Measurements from ENCODE around the gene COX5A.
"Not testable (repeated sequence)": the region's sequence is repeated elsewhere in the genome, so short reads cannot be mapped to it uniquely, and the experiment has no call there.

COX5A gene

DNA sequence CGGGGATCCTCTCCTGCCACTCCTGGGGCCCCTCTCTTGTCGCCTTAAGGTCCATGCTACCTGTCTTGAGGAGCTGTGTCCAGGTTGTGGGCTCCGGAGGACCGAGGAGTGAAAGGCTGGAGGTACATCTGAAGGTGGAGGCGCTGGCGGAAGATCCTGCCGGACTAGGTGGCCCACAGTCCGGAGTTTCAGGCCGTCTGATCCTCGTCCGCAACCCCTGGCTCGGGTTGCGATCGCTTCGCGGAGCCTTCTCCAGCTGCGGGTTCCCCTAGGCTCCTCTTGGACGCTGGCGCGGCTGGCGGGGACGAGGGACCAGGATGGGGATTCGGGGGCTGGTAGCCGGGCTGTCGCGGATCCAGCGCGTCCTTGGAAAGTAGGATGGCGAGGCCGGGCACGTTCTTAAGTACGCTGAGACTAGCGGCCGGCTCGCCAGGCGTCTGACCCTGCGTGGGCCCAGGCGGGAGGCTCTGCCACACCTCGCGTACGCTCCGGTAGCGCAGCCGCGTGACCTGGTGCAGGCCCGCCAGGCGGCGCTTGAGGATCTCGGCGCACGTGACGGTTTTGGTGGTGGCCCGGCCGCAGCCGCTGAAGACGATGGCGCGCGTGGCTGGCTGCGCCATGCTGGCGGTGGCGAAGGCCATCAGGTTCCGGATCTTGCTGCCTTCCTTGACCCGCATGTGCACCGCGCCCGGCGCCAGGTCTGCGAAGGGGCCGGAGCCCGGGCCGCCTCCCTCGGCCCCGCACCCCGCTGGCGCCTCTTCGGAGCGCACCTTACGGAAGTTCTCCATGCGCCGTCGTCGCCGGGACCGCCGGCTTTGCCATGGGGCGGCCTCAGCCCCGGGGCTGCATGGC, 18.1 kb upstream of the COX5A start:
- peak; percentile 84 for DNase-seq (ENCODE audit: low read depth, low spot score)

GRCh38 chr15:74955017-74955416, 17.1 kb upstream of the COX5A start:
- peak; percentile 31 for DNase-seq (ENCODE audit: low read depth, low spot score)

DNA sequence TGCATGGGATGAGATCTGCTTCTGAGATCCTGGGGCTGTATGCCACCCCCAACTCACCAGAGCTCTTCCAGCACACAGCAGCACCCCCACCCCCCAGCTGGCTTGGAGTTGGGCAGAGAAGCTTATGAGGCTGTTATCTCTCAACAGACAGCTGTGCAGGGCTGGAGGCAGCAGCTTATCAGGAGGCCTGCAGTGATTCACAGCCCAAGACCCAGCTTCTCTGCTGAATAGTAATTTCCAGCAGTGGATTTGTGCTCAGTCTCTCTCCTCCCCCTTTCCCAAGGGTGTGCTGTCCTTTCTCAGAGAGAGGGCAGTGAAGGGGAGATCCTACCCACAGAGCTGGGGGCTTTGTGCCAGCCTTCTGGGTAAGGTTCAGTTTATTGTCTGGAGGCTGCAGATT, 16.6 kb upstream of the COX5A start:
- DNase-seq (ENCODE audit: low read depth, low spot score) = peak; percentile 77

GRCh38 chr15:74951006-74951405, 13.1 kb upstream of the COX5A start:
- DNase-seq (ENCODE audit: low read depth, low spot score) = no peak

DNA sequence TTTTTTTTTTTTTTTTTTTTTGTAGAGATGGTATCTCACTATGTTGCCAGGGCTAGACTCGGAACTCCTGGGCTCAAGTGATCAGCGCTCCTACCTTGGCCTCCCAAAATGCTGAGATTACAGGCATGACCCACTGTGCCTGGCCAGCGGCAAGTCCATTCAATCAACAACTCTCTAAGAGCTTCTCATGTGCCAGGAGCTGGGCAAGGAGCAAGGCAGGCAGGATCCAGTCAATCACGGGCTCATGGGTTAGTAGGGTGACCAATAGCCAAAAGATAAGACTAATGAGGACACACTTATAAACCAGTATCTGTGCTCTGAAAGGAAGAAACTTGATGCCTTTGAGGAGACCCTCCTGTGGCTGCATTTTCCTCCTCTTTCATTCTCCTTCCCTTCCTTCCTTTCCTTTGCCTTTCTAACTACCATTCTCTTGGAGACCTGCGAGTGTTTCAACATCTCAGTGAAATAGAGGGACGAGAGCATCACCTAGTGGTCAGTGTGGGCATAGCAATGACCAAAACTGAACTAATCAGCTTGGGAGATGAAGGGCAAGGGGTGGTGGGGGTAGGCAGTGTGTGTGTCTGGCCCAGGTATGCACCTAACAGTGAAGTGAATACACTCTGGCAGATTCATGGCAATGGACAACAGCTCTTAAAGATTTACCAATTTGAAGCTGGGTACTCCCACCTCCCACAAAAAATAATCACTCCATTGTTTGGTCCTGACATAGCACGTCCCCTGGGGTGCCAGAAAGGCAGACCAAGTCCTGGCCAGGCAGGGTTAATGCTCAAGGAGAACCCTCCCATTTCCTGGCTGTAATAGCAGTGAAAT, 12.4 kb upstream of the COX5A start:
- peak; percentile 89 for DNase-seq (ENCODE audit: low read depth, low spot score)

- no peak for DNase-seq (ENCODE audit: low read depth, low spot score)
Observed at GRCh38 chr15:74937272-74937589, 642 bp downstream of the COX5A start.

DNA sequence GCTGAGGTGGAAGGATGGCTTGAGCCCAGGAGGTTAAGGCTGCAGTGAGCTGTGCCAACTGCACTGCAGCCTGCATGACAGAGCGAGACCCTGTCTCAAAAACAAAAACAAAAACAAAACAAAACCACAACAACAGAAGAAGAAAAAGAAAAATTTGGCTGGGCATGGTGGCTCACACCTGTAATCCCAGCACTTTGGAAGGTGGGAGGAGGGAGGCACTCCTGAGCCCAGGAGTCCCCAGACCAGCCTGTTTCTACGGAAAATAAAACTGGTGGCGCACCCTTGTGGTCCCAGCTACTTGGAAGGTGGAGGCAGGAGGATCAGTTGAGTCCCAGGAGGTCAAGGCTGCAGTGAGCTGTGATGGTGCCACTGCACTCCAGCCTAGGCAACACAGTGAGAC, 2.7 kb downstream of the COX5A start:
- peak; percentile 72 for DNase-seq (ENCODE audit: low read depth, low spot score)

- no peak for DNase-seq (ENCODE audit: low read depth, low spot score)
Observed at GRCh38 chr15:74933573-74933972, 4.3 kb downstream of the COX5A start.

GRCh38 chr15:74928771-74929198, 9.1 kb downstream of the COX5A start:
- no peak for DNase-seq (ENCODE audit: low read depth, low spot score)

DNA sequence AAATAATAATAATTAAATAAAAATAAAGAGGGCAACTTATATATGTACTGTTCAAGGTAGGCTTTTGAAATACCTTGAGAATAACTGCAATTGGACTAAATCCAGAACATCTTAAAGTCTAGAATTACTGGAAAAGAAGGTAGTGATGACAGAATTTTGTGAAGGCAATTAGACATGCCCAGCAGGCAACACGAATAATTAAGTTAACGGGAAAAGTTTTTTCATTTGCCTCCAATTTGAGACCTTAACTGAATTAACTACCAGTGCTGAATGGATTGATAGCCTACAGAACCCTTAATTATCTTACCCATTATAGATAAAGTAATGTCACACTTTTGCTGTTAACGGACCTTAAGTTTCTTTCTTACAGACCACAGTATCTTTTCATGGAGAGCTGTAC, 13.3 kb downstream of the COX5A start:
- DNase-seq (ENCODE audit: low read depth, low spot score) = no peak

DNA sequence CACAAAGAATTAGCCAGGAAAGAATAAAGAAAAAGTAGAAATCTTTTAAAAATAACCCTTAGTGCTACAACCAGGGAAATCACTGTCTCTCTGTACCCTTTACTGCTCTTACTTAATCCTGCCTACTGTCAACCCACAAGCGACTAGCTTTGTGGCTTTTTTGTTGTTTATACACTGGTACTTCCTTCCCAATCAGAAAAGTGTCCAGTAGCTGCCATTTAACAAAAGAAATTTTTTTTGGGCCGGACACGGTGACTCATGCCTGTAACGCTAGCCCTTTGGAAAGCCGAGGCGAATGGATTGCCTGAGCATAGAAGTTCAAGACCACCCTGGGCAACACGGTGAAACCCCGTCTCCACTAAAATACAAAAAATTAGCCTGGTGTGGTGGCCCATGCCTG, 17.4 kb downstream of the COX5A start:
- no peak for DNase-seq (ENCODE audit: low read depth, low spot score)

DNA sequence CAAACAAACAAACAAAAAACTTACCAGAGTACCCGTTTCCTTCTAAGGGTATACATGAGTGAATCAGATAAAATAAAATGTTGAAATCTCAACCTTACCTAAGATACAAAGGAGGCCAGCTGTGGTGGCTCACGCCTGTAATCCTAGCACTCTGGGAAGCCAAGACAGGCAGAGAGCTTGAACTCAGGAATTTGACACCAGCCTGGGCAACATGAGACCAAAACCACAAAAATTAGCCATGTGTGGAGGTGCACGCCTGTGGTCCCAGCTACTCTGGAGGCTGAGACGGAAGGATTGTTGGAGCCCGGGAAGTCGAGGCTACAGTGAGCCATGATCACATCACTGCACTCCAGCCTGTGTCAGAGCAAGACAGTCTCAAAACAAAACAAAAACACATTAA, 20.2 kb downstream of the COX5A start:
- DNase-seq (ENCODE audit: low read depth, low spot score) = no peak

GRCh38 chr15:74913799-74914198, 24.1 kb downstream of the COX5A start:
- not testable (repeated sequence) for DNase-seq (ENCODE audit: low read depth, low spot score)

DNA sequence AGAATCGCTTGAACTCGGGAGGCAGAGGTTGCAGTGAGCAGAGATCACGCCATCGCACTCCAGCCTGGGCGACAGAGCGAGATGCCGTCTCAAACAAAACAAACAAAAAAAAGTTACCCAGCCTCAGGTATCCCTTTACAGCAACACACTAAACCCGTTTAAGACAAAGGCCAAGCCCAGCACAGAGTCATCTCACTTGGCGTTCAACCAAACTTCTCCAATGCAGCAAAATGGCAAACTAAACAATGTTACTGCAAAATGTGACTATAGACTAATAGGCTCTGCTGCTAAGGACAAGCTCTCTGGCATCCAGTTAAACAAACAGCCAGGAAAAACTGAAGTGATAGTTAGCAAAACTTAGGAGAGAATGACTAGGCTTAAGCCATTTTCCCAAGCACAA, 24.8 kb downstream of the COX5A start:
- DNase-seq (ENCODE audit: low read depth, low spot score) = no peak

DNA sequence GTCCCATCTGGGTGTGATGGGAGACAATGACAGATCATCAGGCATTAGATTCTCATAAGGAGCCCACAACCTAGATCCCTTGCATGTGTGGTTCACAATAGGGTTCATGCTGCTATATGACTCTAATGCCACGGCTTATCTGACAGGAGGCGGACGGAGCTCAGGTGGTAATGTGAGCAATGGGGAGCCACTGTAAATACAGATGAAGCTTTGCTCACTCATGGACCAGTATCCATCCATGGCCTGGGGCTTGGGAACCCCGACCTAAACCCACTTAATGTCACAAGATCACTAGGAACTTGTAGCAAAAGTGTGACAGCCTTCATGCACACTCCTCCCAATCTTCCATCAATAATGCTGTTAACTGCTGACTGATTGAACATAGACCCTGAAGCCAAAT, 29.2 kb downstream of the COX5A start:
- no peak for DNase-seq (ENCODE audit: low read depth, low spot score)

- no peak for DNase-seq (ENCODE audit: low read depth, low spot score)
Observed at GRCh38 chr15:74907163-74907870, 30.6 kb downstream of the COX5A start.

DNA sequence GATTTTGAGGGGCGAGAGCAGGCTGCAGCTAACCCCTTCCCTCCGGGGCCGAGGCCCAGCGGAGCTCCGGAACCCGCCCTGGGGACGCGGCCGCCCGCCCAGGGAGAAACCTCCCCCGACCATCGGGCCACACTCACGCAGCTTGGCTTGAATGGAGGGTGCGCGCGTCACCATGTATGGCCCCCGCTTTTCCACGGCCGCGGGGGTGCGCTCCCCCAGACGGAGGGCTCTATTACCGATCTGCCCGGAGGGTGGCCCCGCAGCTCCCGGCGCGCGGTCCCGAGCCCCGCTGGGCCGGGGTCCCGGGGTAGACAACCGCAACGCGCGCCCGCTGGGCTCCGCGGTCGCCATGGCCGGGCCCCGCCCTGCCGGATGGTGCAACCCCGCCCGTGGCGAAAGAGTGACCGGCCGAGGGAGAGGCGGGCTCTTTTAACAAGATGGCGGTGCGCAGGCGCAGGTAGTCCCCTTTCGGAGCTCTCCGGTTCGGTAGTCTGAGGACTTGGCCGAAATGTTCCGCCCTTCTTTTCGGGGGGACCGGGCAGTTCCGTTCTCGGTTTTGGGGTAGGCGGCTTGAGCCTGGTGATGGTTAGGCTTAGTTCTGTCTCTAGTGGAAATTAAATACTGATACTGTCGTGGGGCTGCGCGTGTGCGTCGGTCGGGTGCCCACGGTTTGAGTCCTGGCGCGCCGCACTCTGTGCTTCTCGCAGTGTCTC, 31.3 kb downstream of the COX5A start, which contains the start of gene FAM219B:
Gene FAM219B, minus strand, starts transcription at position 402 of the 713 bp plus-strand sequence. Its CDS starts 51 bp downstream, at position 351.
- DNase-seq (ENCODE audit: low read depth, low spot score) = peak; percentile 87

DNA sequence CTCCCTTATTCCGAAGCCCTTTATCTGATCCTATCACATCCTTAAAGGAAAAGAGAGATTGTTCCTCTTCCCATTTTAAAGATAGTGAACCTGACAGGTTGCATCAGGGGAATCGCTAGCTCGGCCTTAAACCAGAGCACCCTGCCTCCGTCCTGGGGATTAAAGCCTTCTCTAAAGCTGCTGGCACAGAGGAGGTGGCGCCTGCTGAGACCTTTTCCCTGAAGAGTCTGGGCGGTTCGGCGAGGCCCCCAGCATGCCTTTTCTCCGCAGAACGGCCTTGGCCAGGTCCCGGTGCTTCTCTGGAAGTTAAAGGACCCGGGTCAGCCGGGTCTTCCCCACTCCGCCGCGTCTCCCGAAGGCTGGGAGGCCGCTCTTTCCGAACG, 31.8 kb downstream of the COX5A start:
- peak; percentile 63 for DNase-seq (ENCODE audit: low read depth, low spot score)

DNA sequence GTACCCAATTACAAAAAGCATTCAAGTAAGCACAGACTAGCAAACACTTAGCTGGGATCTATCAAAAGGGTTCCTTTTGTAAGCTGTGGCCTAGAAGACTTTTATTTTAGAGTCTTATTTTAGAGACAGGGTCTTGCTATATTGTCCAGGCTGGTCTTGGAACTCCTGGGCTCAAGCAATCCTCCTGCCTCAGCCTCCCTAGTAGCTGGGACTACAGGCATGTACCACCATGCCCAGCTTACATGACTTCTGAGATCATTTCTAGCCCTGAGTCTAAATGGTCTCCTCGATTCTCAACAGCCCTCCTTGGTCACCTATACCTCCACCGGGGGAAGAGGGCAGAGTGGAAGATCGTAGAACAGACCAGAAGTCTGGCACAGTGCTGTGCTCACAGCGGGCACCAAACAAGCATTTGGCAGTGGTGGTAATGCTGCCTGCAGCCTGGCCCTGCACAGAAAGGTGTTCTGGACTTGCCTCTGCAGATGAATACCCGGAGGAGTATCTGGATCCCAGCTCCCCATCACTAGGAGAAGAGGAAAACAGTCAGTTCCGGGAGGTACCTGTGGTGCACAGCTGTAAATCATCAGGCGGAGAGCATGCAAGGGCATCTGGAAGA, 33.6 kb downstream of the COX5A start:
- DNase-seq (ENCODE audit: low read depth, low spot score) = no peak

DNA sequence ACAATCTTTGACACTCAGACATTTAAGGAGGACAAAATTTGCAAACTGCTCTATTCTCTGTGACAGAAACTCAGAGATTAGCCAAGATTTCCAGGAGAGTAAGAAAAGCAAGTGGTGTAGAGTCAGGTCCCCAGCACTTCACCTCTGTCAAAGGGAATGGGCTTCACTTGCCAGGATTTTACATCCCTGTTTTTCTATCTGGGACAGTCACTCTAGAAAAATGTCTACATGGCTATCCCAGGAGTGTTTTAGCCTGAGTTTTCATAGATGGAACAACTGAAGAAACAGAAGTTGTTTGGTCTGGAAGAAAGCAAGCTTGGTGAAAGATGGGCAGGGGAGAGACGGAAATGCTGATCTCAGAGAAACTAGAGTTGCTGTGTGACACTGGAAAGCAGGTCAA, 34.2 kb downstream of the COX5A start:
- no peak for DNase-seq (ENCODE audit: low read depth, low spot score)

Data from ELF-1 (cell line).